GM12878 (cell line): Measurements from ENCODE around the gene VN1R5. TPM values are rescaled to one million over a fixed set of nuclear protein-coding genes. Genes with fewer than 3 reads are reported as not detected.

Experiments used
- ATAC-seq: fragments of 200-7000 bp; cut with Tn5 transposase; 3 replicates; pipeline ENCODE4 v1.9.1; 2020; ENCODE audit warnings: mild to moderate bottlenecking, moderate library complexity
- BruUV-seq: library from RNA; stranded (reverse); fragments of 400-500 nt; replicated peaks from 2 replicates; lab custom pipeline; 2021; lab: Mats Ljungman, UMichigan
- CTCF ChIA-PET: fragments of 300-600 bp; sonication (Branson Sonifier 250); formaldehyde crosslinking; extraction: SDS; loops from one replicate; lab custom pipeline; 2021; ENCODE audit warnings: inconsistent platforms; lab: Yijun Ruan, JAX
- POLR2A ChIA-PET: fragments of 350-600 bp; formaldehyde crosslinking; extraction: SDS; loops from one replicate; lab custom pipeline; 2021; ENCODE audit warnings: inconsistent platforms; lab: Charles Lee
- RAD21 ChIA-PET: fragments of 300-600 bp; sonication (Branson Sonifier 250); formaldehyde crosslinking; loops from one replicate; lab custom pipeline; 2023; ENCODE audit warnings: antibody characterized with exemption; ENCODE audit not compliant: unreplicated experiment; lab: Charles Lee
- SMC1A ChIA-PET: fragments of 300-600 bp; sonication (Branson Sonifier 250); formaldehyde crosslinking; loops from one replicate; lab custom pipeline; 2023; ENCODE audit not compliant: unreplicated experiment, uncharacterized antibody; lab: Charles Lee
- DNase-seq: peaks from one replicate; pipeline ENCODE4 v3.0.0-alpha.2; 2011; ENCODE audit warnings: low read depth, low spot score
- FAIRE-seq: peaks from 3 replicates; lab custom pipeline; 2011; peaks lifted over from hg19 to GRCh38; lab: Jason Lieb, UNC
- H2AFZ ChIP-seq: 2 replicates; pipeline ENCODE4 v1.6.0; 2011; ENCODE audit warnings: low read depth, low read length, control low read depth; ENCODE audit not compliant: control insufficient read depth
- H3K27ac ChIP-seq: 2 replicates; pipeline ENCODE4 v1.5.1; 2011; ENCODE audit warnings: control low read depth; ENCODE audit not compliant: control insufficient read depth, insufficient read depth
- H3K27me3 ChIP-seq, 2 experiments: replicated peaks in 1 of 2; 2 replicates each; pipeline versions ENCODE4 v1.6.0 to v1.6.1; 2011; ENCODE audit warnings: low read length in 1 of 2; ENCODE audit not compliant: control insufficient read depth in 2 of 2, insufficient read depth in 2 of 2
- H3K36me3 ChIP-seq, 2 experiments: 2 replicates each; pipeline ENCODE4 v1.5.1; 2011; ENCODE audit warnings: low read length in 1 of 2; ENCODE audit not compliant: control insufficient read depth in 2 of 2, insufficient read depth in 2 of 2
- H3K4me1 ChIP-seq: 2 replicates; pipeline ENCODE4 v1.6.1; 2011; ENCODE audit warnings: mild to moderate bottlenecking, low read length, moderate library complexity, mixed read lengths; ENCODE audit not compliant: control insufficient read depth, insufficient read depth
- H3K4me2 ChIP-seq: 2 replicates; pipeline ENCODE4 v1.6.0; 2011; ENCODE audit warnings: control low read depth; ENCODE audit not compliant: control insufficient read depth, insufficient read depth
- H3K4me3 ChIP-seq: fragments of 200-600 bp; sonication (generic); 2 replicates; pipeline ENCODE4 v1.5.1; 2016
- H3K79me2 ChIP-seq: 2 replicates; pipeline ENCODE4 v1.6.0; 2011; ENCODE audit warnings: low read length; ENCODE audit not compliant: control insufficient read depth, insufficient read depth
- H3K9ac ChIP-seq: 2 replicates; pipeline ENCODE4 v1.8.0; 2011; ENCODE audit warnings: low read length, control low read depth, mixed read lengths; ENCODE audit not compliant: control insufficient read depth, insufficient read depth
- H3K9me3 ChIP-seq: replicated peaks from 3 replicates; pipeline ENCODE4 v1.5.1; 2011; ENCODE audit warnings: mild to moderate bottlenecking, low read length; ENCODE audit not compliant: control insufficient read depth, insufficient read depth
- H4K20me1 ChIP-seq: 2 replicates; pipeline ENCODE4 v1.6.0; 2011; ENCODE audit not compliant: control insufficient read depth, insufficient read depth
- ASH2L ChIP-seq: fragments of 300-600, 200-600 bp; sonication (generic); IDR thresholded peaks from 2 replicates; pipeline ENCODE4 v1.6.1; 2017; ENCODE audit warnings: low read depth, mild to moderate bottlenecking, borderline replicate concordance
- ATF3 ChIP-seq: IDR thresholded peaks from 2 replicates; pipeline ENCODE4 v1.6.1; 2011; ENCODE audit warnings: low read depth, mild to moderate bottlenecking, low read length, moderate library complexity, borderline replicate concordance; ENCODE audit errors: extremely low read depth
- BCL11A ChIP-seq: IDR thresholded peaks from 2 replicates; pipeline ENCODE4 v1.6.1; 2011; ENCODE audit warnings: low read depth, low read length
- CBFB ChIP-seq: IDR thresholded peaks from 2 replicates; pipeline ENCODE4 v1.6.1; 2016; ENCODE audit warnings: antibody characterized with exemption, low read depth
- CHD1 ChIP-seq: IDR thresholded peaks from 2 replicates; pipeline ENCODE4 v1.6.1; 2012; ENCODE audit warnings: low read depth, low read length, improper control_type of control experiment
- CUX1 ChIP-seq: IDR thresholded peaks from 2 replicates; pipeline ENCODE4 v1.6.1; 2012; ENCODE audit warnings: improper control_type of control experiment, low read depth, low read length; ENCODE audit not compliant: insufficient replicate concordance
- FOS ChIP-seq: IDR thresholded peaks from 3 replicates; pipeline ENCODE4 v1.6.1; 2011; ENCODE audit warnings: borderline replicate concordance; ENCODE audit not compliant: insufficient read length; ENCODE audit errors: extremely low read depth
- GABPA ChIP-seq: IDR thresholded peaks from 2 replicates; pipeline ENCODE4 v1.6.1; 2014; ENCODE audit warnings: antibody characterized with exemption, low read depth, mild to moderate bottlenecking, inconsistent platforms
- IRF4 ChIP-seq: IDR thresholded peaks from 2 replicates; pipeline ENCODE4 v1.6.1; 2011; ENCODE audit warnings: low read depth, low read length
- MEF2B ChIP-seq: fragments of 450-650 bp; IDR thresholded peaks from 2 replicates; pipeline ENCODE4 v1.6.1; 2018; ENCODE audit warnings: mild to moderate bottlenecking, moderate library complexity; ENCODE audit not compliant: partially characterized antibody, poor library complexity, severe bottlenecking
- NBN ChIP-seq: fragments of 450-650 bp; IDR thresholded peaks from 2 replicates; pipeline ENCODE4 v1.6.1; 2016
- NR2F1 ChIP-seq: fragments of 450-650 bp; conservative IDR thresholded peaks from 2 replicates; pipeline ENCODE4 v1.6.1; 2017; ENCODE audit warnings: mild to moderate bottlenecking
- RELB ChIP-seq: fragments of 450-650 bp; IDR thresholded peaks from 2 replicates; pipeline ENCODE4 v1.6.1; 2017; ENCODE audit warnings: low read depth, mild to moderate bottlenecking, moderate library complexity
- SREBF1 ChIP-seq: IDR thresholded peaks from 2 replicates; pipeline ENCODE4 v1.6.1; 2012; ENCODE audit warnings: mild to moderate bottlenecking, low read length
- WRNIP1 ChIP-seq: IDR thresholded peaks from 2 replicates; pipeline ENCODE4 v1.6.1; 2011; ENCODE audit warnings: low read depth, low read length, improper control_type of control experiment, borderline replicate concordance
- WGBS: methylation state at CpG from one replicate; pipeline ENCODE4 v1.1.6; 2016; ENCODE audit warnings: low lambda C conversion rate; ENCODE audit not compliant: insufficient replicate concordance, insufficient coverage; ENCODE audit errors: missing lambda C conversion rate; 5-methylcytosine and 5-hydroxymethylcytosine counted together
- in situ Hi-C: fragments of 300-500 bp; cut with MboI; formaldehyde crosslinking; loops from 9 replicates; pipeline ENCODE4 v1.14.3; 2018; ENCODE audit warnings: mixed read lengths
- intact Hi-C: fragments of 100-400 bp; cut with micrococcal nuclease; formaldehyde crosslinking; loops from one replicate; pipeline ENCODE4 v1.14.2; 2022; ENCODE audit not compliant: unreplicated experiment
- polyA plus RNA-seq, 11 experiments: library from polyadenylated mRNA; depleted of rRNA in 4 of 11; unstranded in 6 of 11; stranded (reverse) in 5 of 11; fragments of >200 nt; fragmentation: Nextera tagmentation in 4 of 11; fragmentation: Illumina TruSeq in 1 of 11; extraction: Ambion mirVana in 4 of 11; extraction: Trizol in 1 of 11; gene quantifications; 1 replicate in 1 of 11; 2 replicates in 10 of 11; pipeline versions ENCODE4 v1.2.1 to v1.2.3, GENCODE V29; 2011 to 2016; ENCODE audit warnings: inconsistent platforms in 2 of 11, missing spikeins in 2 of 11, low read depth in 1 of 11
- total RNA-seq, 4 experiments: library from RNA; depleted of rRNA in 3 of 4; stranded (reverse); fragments of >200 nt in 3 of 4; fragmentation: Illumina TruSeq in 1 of 4; extraction: Trizol in 1 of 4; gene quantifications; 2 replicates each; pipeline versions ENCODE4 v1.2.1 to v1.2.3, GENCODE V29; 2013 to 2021

The VN1R5 gene
- total and polyA plus RNA-seq, 10 of the 15 experiments (the other 5 are each of a cell fraction or from before 2014, with no cell fraction given) = not detected

- no peak for DNase-seq
- Histone ChIP-seq H3K27me3 (no peaks in the 10 kb centered on the region), H3K36me3 (no peaks in the 10 kb centered on the region), H3K79me2 (no peaks in the 10 kb centered on the region), H3K9ac (no peak overlapping the region), H2AFZ (no peak overlapping the region), H3K4me1 (no peaks in the 10 kb centered on the region), H3K4me3 (no peak overlapping the region), H3K4me2 (no peak overlapping the region), H4K20me1 (no peaks in the 10 kb centered on the region), H3K27ac (no peak overlapping the region), H3K9me3 (no peaks in the 10 kb centered on the region; the same call in 1 of the 3 replicates)
- CTCF ChIA-PET = no interaction called here
- no peak for ATAC-seq
- 41% methylated on average over 2 of the region's 2 CpGs for WGBS
- no peak for TF ChIP-seq CHD1
- no peak for TF ChIP-seq IRF4
- TF ChIP-seq NBN = no peak
- no peak for TF ChIP-seq RELB
- no peak for TF ChIP-seq ASH2L
- no peak for TF ChIP-seq FOS
- TF ChIP-seq MEF2B = no peak
- no peak for TF ChIP-seq CBFB
- TF ChIP-seq SREBF1 = no peak
- TF ChIP-seq GABPA = no peak
- no peak for TF ChIP-seq ATF3
- TF ChIP-seq BCL11A = no peak
- TF ChIP-seq CUX1 = no peak
- no peak for TF ChIP-seq NR2F1
- no peak for TF ChIP-seq WRNIP1
- in situ Hi-C loops (no loop called here), intact Hi-C loops (no loop called here)
- POLR2A ChIA-PET = no interaction called here
- BruUV-seq = no TSS peak
- RAD21 ChIA-PET = no interaction called here
- SMC1A ChIA-PET = no interaction called here
- no peak for FAIRE-seq
Measured at GRCh38 chr1:247241691-247242090, 14.2 kb upstream of the VN1R5 start.
